ENCODE data around the gene FAM227B. TPM values are rescaled to one million over a fixed set of nuclear protein-coding genes. Genes with fewer than 3 reads are reported as not detected.
"Not testable (repeated sequence)": the region's sequence is repeated elsewhere in the genome, so short reads cannot be mapped to it uniquely, and the experiment has no call there.

The FAM227B gene, protein sequence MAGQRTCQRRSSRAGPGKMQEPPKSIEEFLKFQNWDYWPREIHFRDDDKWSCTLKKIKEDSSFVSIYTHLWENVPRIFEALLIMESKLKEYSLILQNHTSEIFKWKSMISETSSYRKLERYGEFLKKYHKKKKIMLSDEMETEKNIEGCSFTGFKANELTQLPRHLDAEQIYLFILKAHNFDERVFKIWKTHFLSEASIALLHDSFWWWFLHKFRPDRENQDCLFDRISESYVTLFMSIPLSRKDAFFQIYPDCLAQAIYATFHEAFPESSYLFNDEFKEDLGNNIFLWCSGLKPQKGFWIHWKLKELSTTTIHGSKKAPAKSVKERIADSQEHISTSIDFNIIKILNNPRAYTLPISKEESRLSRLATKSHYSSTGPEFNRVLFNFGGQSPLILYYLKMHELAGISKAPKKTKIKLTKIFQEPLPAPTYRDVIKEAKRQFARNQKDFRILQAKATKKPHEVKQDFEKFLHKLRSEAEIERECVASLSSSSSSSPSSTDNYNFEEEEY
- total RNA-seq = 5.4 and 9.7 TPM in 2 replicates
- 2.7 and 2.9 TPM in 2 replicates for polyA plus RNA-seq
- polyA plus RNA-seq (2012) = 3.1 and 3.2 TPM in 2 replicates
- polyA minus RNA-seq (ENCODE audit: low replicate concordance) = 1.6 TPM in 1 of 2 replicates, not detected in the other

DNA sequence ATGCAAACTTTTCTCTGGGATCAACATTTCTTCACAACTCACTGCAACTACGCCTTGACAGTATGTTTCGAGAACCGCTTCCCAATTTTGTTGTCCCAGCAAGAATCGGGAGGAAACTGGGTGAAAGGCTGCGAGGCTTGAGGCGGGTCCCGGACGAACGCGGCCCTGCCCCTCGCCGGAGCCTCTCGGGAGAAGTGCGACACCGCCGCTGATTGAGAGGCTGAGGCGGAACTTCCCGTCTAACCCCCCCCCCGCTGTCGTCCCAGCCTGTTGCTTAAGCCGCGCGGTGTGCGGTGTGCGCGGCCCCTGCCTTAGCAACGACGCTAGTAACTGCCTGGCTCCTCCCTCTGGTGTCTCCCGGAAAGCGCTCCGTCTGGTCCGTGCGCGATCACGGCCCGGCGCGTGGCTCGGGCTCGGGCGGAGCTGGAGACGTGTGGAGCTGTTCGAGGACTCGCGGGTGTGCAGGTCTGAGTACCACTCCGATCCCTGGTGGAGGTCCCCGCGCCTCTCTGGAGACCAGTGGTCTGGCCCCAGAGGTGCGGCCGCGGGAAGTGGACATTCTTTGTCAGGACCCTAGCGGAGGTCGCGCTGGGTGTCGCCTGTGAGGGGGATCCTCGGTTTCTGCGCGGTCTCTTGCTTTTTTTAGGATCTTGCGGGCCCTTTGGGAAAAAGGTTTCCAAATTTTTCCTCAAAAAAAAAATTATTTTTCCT, at the start of gene FAM227B, which contains the start of gene DTWD1:
Gene FAM227B, minus strand, starts transcription at position 161 of the 711 bp plus-strand sequence. CDS start 5,647 bp downstream, outside the sequence.
Gene DTWD1, plus strand, starts transcription at position 391 of the 711 bp plus-strand sequence. CDS start 4,120 bp downstream, outside the sequence.
- Histone ChIP-seq H2AFZ (ENCODE audit: low read length) (peak within 1 kb of the TSS; percentile 43), H3K9ac (ENCODE audit: insufficient read depth, low read length) (peak within 1 kb of the TSS; percentile 93), H3K27ac (ENCODE audit: insufficient read depth, low read length) (peak within 1 kb of the TSS; percentile 95), H4K20me1 (ENCODE audit: control insufficient read depth, extremely low read depth, insufficient read depth, low read length) (no peaks in the 10 kb centered on the region), H3K36me3 (ENCODE audit: control insufficient read depth, insufficient read depth, low read length) (no peaks in the 10 kb centered on the region), H3K27me3 (ENCODE audit: control insufficient read depth, insufficient read depth, low read length) (no peaks in the 10 kb centered on the region), H3K4me2 (ENCODE audit: extremely low read depth, insufficient read depth, low read length) (peak within 1 kb of the TSS; percentile 95), H3K4me1 (ENCODE audit: control insufficient read depth, extremely low read depth, insufficient read depth, low read length) (peaks cover 4% of the 10 kb centered on the region), H3K79me2 (ENCODE audit: control insufficient read depth, insufficient read depth, low read length) (peaks cover 42% of the 10 kb centered on the region), H3K9me3 (ENCODE audit: control insufficient read depth, insufficient read depth, low read depth, low read length) (peaks cover 4% of the 10 kb centered on the region), H3K4me3 (replicated peaks in 1 of 4; ENCODE audit: control extremely low read depth in 1 of 4, insufficient read depth in 1 of 4, low read depth in 3 of 4, low read length in 4 of 4) (peak within 1 kb of the TSS; percentile 77 to 92 (median 82))
- DNase-seq (ENCODE audit: low read depth in 2 of 2) = peak; percentile 99
- TF ChIP-seq, protein P1, sequence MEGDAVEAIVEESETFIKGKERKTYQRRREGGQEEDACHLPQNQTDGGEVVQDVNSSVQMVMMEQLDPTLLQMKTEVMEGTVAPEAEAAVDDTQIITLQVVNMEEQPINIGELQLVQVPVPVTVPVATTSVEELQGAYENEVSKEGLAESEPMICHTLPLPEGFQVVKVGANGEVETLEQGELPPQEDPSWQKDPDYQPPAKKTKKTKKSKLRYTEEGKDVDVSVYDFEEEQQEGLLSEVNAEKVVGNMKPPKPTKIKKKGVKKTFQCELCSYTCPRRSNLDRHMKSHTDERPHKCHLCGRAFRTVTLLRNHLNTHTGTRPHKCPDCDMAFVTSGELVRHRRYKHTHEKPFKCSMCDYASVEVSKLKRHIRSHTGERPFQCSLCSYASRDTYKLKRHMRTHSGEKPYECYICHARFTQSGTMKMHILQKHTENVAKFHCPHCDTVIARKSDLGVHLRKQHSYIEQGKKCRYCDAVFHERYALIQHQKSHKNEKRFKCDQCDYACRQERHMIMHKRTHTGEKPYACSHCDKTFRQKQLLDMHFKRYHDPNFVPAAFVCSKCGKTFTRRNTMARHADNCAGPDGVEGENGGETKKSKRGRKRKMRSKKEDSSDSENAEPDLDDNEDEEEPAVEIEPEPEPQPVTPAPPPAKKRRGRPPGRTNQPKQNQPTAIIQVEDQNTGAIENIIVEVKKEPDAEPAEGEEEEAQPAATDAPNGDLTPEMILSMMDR (conservative IDR thresholded peaks at IDR 0.05 in 1 of 2, IDR thresholded peaks at IDR 0.05 in 1 of 2; ENCODE audit: low read depth in 1 of 2, low read length in 2 of 2) = no peak
- TF ChIP-seq EZH2 (IDR thresholded peaks at IDR 0.05; ENCODE audit: low read length, missing control alignments) = no peak

DNA sequence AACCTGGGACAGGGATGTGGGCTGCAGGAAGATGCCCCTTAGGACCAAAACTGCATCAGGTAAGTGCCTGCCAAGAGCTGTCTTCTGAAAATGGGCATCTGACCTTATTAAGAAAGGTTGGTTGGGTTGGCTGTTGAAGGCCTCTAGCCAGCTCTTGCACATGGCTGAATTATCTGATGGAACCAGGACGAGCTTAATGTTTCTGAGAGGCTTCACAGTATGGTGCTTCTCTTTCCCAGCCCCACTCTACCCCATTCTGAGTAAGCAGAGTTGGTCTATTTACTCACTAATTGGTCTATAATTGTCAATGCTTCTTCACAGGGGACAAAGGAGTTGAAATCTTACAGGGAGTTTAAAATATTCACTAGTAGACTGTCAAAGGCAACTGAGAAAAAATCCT, 48.7 kb upstream of the FAM227B start:
- TF ChIP-seq EZH2 (IDR thresholded peaks at IDR 0.05; ENCODE audit: low read length, missing control alignments) = no peak
- TF ChIP-seq, protein P1 (conservative IDR thresholded peaks at IDR 0.05 in 1 of 2, IDR thresholded peaks at IDR 0.05 in 1 of 2; ENCODE audit: low read depth in 1 of 2, low read length in 2 of 2) = no peak
- Histone ChIP-seq H3K9ac (ENCODE audit: insufficient read depth, low read length) (no peak overlapping the region), H4K20me1 (ENCODE audit: control insufficient read depth, extremely low read depth, insufficient read depth, low read length) (no peaks in the 10 kb centered on the region), H3K4me3 (replicated peaks in 1 of 4; ENCODE audit: control extremely low read depth in 1 of 4, insufficient read depth in 1 of 4, low read depth in 3 of 4, low read length in 4 of 4) (no peak overlapping the region), H3K4me2 (ENCODE audit: extremely low read depth, insufficient read depth, low read length) (no peak overlapping the region), H2AFZ (ENCODE audit: low read length) (no peak overlapping the region), H3K27ac (ENCODE audit: insufficient read depth, low read length) (no peak overlapping the region), H3K27me3 (ENCODE audit: control insufficient read depth, insufficient read depth, low read length) (no peaks in the 10 kb centered on the region), H3K36me3 (ENCODE audit: control insufficient read depth, insufficient read depth, low read length) (no peaks in the 10 kb centered on the region), H3K4me1 (ENCODE audit: control insufficient read depth, extremely low read depth, insufficient read depth, low read length) (peaks cover 2% of the 10 kb centered on the region), H3K9me3 (ENCODE audit: control insufficient read depth, insufficient read depth, low read depth, low read length) (no peaks in the 10 kb centered on the region), H3K79me2 (ENCODE audit: control insufficient read depth, insufficient read depth, low read length) (no peaks in the 10 kb centered on the region)
- no peak for DNase-seq (ENCODE audit: low read depth in 2 of 2)

DNA sequence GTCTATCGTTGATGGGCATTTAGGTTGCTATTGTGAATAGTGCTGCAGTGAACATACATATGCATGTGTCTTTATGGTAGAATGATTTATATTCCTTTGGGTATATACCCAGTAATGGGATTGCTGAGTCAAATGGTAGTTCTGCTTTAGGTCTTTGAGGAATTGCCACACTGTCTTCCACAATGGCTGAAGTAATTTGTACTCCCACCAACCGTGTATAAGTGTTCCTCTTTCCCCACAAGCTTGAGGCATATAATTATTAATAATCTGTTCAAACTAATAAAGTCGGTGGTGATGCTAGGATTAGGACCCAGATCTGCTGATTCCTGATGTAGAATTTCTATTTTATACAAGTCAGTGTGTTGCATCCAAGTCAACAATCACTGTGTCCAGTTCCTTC, 45.9 kb upstream of the FAM227B start:
- not testable (repeated sequence) for H3K36me3 ChIP-seq (ENCODE audit: control insufficient read depth, insufficient read depth, low read length); H4K20me1 ChIP-seq (ENCODE audit: control insufficient read depth, extremely low read depth, insufficient read depth, low read length); H3K4me3 ChIP-seq (replicated peaks in 1 of 4; ENCODE audit: control extremely low read depth in 1 of 4, insufficient read depth in 1 of 4, low read depth in 3 of 4, low read length in 4 of 4); H2AFZ ChIP-seq (ENCODE audit: low read length); H3K27me3 ChIP-seq (ENCODE audit: control insufficient read depth, insufficient read depth, low read length); H3K27ac ChIP-seq (ENCODE audit: insufficient read depth, low read length); DNase-seq (ENCODE audit: low read depth in 2 of 2); H3K9me3 ChIP-seq (ENCODE audit: control insufficient read depth, insufficient read depth, low read depth, low read length); H3K4me1 ChIP-seq (ENCODE audit: control insufficient read depth, extremely low read depth, insufficient read depth, low read length); H3K4me2 ChIP-seq (ENCODE audit: extremely low read depth, insufficient read depth, low read length); H3K9ac ChIP-seq (ENCODE audit: insufficient read depth, low read length); H3K79me2 ChIP-seq (ENCODE audit: control insufficient read depth, insufficient read depth, low read length)
